Erythroblast (primary cell): ENCODE measurements around the gene SSMEM1.

Experiments
- GATA1 ChIP-seq: IDR thresholded peaks from 2 replicates; pipeline ENCODE4 v1.6.1; 2011; ENCODE audit warnings: low read depth, mild to moderate bottlenecking, control low read depth, low read length, moderate library complexity
- POLR2A ChIP-seq: IDR thresholded peaks from 2 replicates; pipeline ENCODE4 v1.6.1; 2011; ENCODE audit warnings: mild to moderate bottlenecking, low read length

DNA sequence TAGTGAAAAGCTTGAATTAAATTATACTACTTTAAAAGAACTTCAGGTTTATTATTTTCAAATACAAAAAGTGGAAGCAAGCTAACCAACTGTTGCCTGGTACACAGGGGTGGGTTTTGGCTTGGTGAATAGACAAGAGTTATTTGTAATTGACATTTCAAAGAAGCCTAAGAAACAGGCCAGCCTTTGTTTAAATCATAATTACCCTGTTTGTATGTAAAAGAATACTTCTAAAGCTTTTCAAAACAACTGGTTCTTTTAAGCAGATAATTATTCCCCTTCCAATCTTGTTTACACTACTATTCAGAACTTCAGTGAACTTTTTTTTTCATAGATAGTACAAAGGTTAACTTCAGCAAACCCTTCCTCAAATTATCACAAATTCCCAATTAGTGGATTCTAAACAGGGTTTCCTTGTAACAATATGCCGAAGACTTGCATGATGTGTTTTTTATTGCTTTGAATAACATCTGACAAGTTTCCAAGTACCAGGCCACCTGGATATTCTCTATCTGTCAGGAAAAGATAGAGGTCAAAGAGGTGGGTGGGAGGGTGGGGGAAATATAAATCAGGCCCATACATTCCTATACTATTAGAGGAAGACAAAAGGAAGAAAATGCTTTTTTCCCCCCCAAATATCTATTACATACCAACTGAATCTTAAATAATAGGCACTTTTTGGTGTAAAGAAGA lies 20.4 kb downstream of the SSMEM1 start:
- TF ChIP-seq POLR2A (no peak), GATA1 (no peak)
